Measurements from ENCODE around the gene SPATA46. TPM values are rescaled to one million over a fixed set of nuclear protein-coding genes. Genes with fewer than 3 reads are reported as not detected.

Gene SPATA46
- total RNA-seq, 1 experiment from 2014 or later = not detected

DNA sequence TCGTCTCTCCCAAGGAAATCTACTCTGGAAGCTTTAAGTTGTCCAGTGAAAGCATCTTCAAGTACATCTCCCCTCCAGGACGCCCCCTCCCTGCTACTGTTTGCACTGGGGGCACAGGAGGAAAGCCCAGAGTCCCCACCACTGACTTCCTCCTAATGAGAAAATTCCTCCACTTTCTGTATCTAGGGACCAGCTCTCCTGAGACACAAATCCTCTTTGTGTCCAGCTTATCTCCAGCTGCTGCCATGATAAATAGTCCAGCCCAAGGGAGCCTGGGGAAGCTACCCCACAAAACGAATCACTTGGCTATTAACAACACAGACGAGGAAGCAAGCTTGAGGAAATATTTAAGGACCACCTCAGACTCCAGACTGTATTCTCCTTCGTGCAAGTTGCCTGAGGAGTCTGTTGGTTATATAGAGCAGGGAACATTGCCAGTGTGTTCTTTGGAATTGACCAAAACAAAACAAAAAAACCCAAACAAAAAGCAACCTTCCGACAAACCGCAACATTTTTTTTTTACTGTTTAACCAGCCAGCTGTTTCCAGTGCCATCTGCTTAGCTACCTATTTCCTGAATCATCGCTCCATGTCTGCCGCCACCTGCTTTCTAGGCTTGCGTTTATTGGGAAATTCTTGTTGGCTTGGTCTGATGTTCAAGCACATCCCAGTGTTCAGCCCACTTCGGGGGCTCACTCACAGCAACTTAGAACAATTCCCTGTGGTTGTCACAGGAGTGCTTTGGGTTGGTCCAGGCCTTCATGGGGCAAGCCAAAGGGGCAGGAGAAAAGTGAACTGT lies 12.6 kb upstream of the SPATA46 start:
- DNase-seq = no peak
- H3K27ac Mint-ChIP-seq (ENCODE audit: unreplicated experiment) = peak overlapping the region; percentile 22
- TF ChIP-seq, protein P1, sequence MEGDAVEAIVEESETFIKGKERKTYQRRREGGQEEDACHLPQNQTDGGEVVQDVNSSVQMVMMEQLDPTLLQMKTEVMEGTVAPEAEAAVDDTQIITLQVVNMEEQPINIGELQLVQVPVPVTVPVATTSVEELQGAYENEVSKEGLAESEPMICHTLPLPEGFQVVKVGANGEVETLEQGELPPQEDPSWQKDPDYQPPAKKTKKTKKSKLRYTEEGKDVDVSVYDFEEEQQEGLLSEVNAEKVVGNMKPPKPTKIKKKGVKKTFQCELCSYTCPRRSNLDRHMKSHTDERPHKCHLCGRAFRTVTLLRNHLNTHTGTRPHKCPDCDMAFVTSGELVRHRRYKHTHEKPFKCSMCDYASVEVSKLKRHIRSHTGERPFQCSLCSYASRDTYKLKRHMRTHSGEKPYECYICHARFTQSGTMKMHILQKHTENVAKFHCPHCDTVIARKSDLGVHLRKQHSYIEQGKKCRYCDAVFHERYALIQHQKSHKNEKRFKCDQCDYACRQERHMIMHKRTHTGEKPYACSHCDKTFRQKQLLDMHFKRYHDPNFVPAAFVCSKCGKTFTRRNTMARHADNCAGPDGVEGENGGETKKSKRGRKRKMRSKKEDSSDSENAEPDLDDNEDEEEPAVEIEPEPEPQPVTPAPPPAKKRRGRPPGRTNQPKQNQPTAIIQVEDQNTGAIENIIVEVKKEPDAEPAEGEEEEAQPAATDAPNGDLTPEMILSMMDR (IDR thresholded peaks at IDR 0.05; ENCODE audit: unreplicated experiment) = no peak
- BruUV-seq (replicated peaks) = no TSS peak
- no peak overlapping the region for H3K4me3 Mint-ChIP-seq (ENCODE audit: low read depth, unreplicated experiment)
- H3K4me1 Mint-ChIP-seq (ENCODE audit: low read depth, unreplicated experiment) = peaks cover 35% of the 10 kb centered on the region
- no peaks in the 10 kb centered on the region for H3K27me3 Mint-ChIP-seq (ENCODE audit: unreplicated experiment)
- no peaks in the 10 kb centered on the region for H3K36me3 Mint-ChIP-seq (ENCODE audit: insufficient read depth, unreplicated experiment)
- intact Hi-C loops (cut with micrococcal nuclease; ENCODE audit: unreplicated experiment) = no loop called here
- CTCF ChIA-PET = interaction anchor here (0.5 to 1.9 kb wide), 6 partner anchors 8 to 327 kb away, joined by 3 to 9 read pairs (median 4); partner anchors contain the start of gene C1orf226
- no peaks in the 10 kb centered on the region for H3K9me3 Mint-ChIP-seq (ENCODE audit: low read depth, unreplicated experiment)

DNA sequence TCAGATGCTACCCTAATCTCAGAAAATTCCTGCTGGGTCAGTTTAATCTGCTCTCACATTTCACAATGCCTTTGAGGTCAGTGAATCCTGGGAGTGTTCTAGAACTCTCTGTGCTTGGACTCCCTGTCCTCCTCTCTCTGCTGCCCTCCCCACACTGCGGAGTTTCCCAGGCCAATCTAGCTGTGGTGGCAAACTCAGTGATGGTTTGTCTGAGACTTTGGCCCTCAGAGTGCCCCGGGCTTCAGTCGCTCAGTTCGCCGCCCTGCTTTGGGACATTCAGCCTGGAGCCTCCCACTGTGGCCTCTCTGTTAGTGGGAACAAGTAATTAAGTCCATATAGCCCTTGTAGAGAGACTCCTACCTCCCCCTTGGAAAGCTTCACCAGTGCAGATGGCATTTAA lies 12.0 kb upstream of the SPATA46 start:
- no TSS peak for BruUV-seq (replicated peaks)
- no peak for DNase-seq
- TF ChIP-seq, protein P1 (IDR thresholded peaks at IDR 0.05; ENCODE audit: unreplicated experiment) = no peak
- CTCF ChIA-PET = interaction anchor here (0.5 to 1.9 kb wide), 4 partner anchors 31 to 326 kb away, joined by 3 to 9 read pairs (median 3); no protein-coding TSS in a partner anchor
- Mint-ChIP-seq H3K4me3 (ENCODE audit: low read depth, unreplicated experiment) (no peak overlapping the region), H3K27ac (ENCODE audit: unreplicated experiment) (no peak overlapping the region), H3K4me1 (ENCODE audit: low read depth, unreplicated experiment) (peaks cover 35% of the 10 kb centered on the region), H3K9me3 (ENCODE audit: low read depth, unreplicated experiment) (no peaks in the 10 kb centered on the region), H3K36me3 (ENCODE audit: insufficient read depth, unreplicated experiment) (no peaks in the 10 kb centered on the region), H3K27me3 (ENCODE audit: unreplicated experiment) (no peaks in the 10 kb centered on the region)
- intact Hi-C loops (cut with micrococcal nuclease; ENCODE audit: unreplicated experiment) = no loop called here

GRCh38 chr1:162388083-162388594 lies 11.5 kb upstream of the SPATA46 start:
- DNase-seq = no peak
- TF ChIP-seq, protein P1 (IDR thresholded peaks at IDR 0.05; ENCODE audit: unreplicated experiment) = no peak
- Mint-ChIP-seq H3K4me3 (ENCODE audit: low read depth, unreplicated experiment) (no peak overlapping the region), H3K9me3 (ENCODE audit: low read depth, unreplicated experiment) (no peaks in the 10 kb centered on the region), H3K27me3 (ENCODE audit: unreplicated experiment) (no peaks in the 10 kb centered on the region), H3K36me3 (ENCODE audit: insufficient read depth, unreplicated experiment) (no peaks in the 10 kb centered on the region), H3K27ac (ENCODE audit: unreplicated experiment) (no peak overlapping the region), H3K4me1 (ENCODE audit: low read depth, unreplicated experiment) (peaks cover 35% of the 10 kb centered on the region)
- intact Hi-C loops (cut with micrococcal nuclease; ENCODE audit: unreplicated experiment) = no loop called here
- CTCF ChIA-PET = interaction anchor here (1.9 to 2.4 kb wide), 2 partner anchors 30 to 31 kb away, joined by 5 to 9 read pairs; no protein-coding TSS in a partner anchor
- BruUV-seq (replicated peaks) = no TSS peak

GRCh38 chr1:162387226-162388082 lies 10.8 kb upstream of the SPATA46 start:
- no TSS peak for BruUV-seq (replicated peaks)
- H3K4me3 Mint-ChIP-seq (ENCODE audit: low read depth, unreplicated experiment) = no peak overlapping the region
- no peaks in the 10 kb centered on the region for H3K9me3 Mint-ChIP-seq (ENCODE audit: low read depth, unreplicated experiment)
- H3K36me3 Mint-ChIP-seq (ENCODE audit: insufficient read depth, unreplicated experiment) = no peaks in the 10 kb centered on the region
- CTCF ChIA-PET = interaction anchor here (2.4 kb wide), 1 partner anchor 30 kb away, joined by 5 read pairs; no protein-coding TSS in a partner anchor
- H3K27ac Mint-ChIP-seq (ENCODE audit: unreplicated experiment) = no peak overlapping the region
- no peaks in the 10 kb centered on the region for H3K27me3 Mint-ChIP-seq (ENCODE audit: unreplicated experiment)
- TF ChIP-seq, protein P1 (IDR thresholded peaks at IDR 0.05; ENCODE audit: unreplicated experiment) = no peak
- H3K4me1 Mint-ChIP-seq (ENCODE audit: low read depth, unreplicated experiment) = peaks cover 41% of the 10 kb centered on the region
- no peak for DNase-seq
- intact Hi-C loops (cut with micrococcal nuclease; ENCODE audit: unreplicated experiment) = no loop called here
